Stimulated activated CD4-positive, alpha-beta T cell treated with anti-CD3 and anti-CD28 coated beads, Interleukin-4, amount 100 ng/mL, for 24 hours (primary cell): Measurements from ENCODE around the gene FGFRL1.
A peak's percentile ranks its signal among the peaks of the same experiment; 100 is the strongest.
"Not testable (repeated sequence)": the region's sequence is repeated elsewhere in the genome, so short reads cannot be mapped to it uniquely, and the experiment has no call there.

Experiments
- DNase-seq: peaks from one replicate; pipeline ENCODE4 v3.0.0-alpha.2; 2020

Gene FGFRL1

DNA sequence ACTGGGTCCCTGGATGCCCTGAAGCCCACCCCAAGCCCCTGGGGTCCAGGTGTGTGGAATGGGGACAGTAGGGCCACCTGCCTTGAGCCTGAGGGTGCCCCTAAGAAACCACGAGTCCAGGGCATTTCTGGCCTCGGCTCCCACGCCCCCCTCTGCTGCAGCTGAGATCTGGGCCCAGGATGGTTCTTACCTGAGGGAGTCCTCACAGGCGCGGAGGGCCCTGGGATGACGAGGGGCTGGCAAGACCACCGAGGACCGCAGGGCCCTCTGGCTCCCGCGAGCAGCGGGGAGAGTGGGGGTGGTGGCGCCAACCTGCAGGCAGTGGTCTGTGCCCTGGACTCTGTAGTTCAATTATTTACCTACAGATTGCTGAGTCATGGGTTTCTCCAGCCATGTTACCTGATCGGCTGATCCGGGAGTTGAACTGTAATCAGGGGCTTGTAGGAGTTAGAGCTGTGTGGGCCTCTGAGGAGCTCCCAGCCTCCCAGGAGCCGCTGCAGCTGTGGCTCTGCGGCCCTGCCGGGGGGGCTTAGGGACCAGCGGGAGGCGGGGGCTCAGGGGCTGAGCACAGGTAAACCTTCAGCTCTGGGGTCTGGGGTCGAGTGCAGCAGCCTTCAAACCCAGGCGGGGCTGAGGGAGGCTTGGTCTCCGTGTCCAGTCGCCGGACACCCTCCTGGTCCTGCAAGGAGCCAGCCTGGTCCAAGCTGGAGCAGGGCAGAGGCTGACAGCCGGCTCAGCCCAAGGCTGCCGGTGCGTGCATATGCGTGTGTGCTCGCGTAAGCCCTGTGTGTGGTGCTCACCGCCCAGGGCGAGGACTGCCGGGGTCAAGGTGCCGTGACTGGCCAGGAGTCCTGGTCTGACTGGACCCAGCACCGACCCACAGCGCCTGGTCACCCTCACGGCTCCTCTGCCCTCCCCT, 18.1 kb upstream of the FGFRL1 start, which contains the start of gene SLC26A1:
TSS of gene SLC26A1 (minus strand) at position 294 of the 919 bp plus-strand sequence. CDS start 1,701 bp downstream, outside the sequence.
- DNase-seq = no peak

DNA sequence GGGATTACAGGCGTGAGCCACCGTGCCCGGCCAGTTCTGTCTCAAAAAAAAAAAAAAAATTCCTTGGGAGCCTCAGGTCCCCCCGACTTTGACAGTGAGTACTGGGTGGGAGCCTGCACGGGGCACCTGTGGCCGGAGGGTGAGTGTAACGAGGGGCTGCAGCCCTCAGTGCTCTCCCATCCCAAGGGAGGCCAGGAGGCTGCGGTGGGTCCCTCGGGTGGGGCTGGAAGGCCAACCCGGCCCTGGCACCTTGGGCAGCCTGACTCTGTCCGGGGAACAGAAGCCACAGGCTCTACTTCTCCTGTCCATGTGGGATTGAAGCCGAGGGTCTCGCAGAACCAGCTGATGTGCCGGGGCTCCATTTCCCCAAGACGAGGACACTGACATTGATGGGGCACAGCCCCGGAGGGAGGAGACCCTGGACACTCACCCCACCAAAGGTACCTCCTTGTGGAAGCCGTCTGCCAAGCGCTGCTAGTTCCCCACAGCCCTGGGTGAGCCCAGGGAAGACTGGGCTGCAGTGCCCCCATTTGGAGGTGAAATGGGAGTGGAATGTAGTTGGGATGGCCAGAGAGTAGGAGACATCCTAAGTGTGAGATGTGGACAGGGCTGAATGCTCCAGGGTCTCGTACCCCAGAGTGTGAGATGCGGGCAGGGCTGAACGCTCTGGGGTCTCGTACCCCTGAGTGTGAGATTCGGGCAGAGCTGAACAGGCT, 16.0 kb upstream of the FGFRL1 start:
- no peak for DNase-seq

DNA sequence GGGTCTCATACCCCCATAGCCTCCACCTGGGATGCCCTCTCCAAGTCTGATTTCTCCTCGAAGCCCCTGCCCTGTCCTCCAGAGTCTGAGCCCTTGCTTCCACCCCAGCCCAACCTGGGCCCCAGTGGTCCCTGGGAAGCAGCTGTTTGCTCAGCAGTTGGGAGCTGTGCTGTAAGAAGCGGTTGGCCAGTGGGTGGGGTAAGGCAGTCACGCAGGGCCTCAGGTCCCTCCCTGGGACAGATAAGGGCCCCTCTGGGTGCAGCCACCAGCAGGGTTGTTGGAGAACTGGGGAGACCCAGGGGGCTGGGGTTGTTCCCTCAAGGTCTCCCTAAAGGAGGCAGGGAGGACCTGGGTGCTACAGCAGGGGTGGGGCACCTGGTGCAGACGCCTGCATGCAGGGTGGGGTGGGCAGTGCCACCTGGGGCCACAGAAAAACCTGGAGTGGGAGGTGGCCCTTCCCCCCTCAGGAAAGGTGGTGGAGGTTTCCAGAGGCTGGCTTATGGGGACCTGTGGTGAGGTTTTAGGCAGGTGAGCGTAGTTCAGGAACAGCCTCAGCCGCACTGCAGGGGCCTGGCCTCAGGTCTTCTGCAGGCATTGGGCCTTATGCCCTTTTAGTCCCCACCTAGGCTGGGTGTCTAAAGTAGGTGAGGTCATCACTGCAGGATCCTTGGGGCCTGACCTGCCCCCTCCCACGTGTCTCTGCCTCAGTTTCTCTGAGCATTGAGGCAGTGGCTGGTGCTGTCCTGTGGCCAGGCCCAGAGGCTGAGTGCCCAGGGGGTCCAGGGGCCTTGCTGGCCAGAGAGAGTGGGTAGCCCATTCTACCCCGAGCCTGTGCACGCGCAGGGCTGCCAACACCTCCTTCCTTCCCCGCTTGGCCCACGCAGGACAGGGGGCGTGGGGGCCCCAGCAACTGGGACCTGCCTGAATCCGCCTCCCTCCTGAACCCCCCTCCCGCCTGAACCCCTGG, 15.1 kb upstream of the FGFRL1 start:
- DNase-seq = no peak

DNA sequence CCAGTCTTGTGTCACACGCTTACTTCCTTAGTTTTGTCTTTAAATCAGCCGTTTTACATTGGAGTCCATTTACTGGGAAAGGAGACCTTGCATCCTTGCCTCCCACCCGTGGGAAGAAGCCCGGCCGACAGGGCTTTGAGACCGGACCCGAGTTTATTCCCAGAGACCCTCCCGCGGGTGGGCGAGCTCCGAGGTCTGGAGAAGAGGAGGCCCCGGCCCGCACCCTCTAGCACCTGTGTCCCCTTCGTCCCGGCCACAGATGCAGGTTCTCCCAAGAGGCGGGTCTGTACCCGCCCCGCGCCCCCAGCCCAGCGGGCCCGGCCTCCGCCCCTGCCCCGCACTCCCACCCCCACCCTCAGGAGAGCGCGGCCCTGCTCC, 14.4 kb upstream of the FGFRL1 start:
- DNase-seq = no peak

DNA sequence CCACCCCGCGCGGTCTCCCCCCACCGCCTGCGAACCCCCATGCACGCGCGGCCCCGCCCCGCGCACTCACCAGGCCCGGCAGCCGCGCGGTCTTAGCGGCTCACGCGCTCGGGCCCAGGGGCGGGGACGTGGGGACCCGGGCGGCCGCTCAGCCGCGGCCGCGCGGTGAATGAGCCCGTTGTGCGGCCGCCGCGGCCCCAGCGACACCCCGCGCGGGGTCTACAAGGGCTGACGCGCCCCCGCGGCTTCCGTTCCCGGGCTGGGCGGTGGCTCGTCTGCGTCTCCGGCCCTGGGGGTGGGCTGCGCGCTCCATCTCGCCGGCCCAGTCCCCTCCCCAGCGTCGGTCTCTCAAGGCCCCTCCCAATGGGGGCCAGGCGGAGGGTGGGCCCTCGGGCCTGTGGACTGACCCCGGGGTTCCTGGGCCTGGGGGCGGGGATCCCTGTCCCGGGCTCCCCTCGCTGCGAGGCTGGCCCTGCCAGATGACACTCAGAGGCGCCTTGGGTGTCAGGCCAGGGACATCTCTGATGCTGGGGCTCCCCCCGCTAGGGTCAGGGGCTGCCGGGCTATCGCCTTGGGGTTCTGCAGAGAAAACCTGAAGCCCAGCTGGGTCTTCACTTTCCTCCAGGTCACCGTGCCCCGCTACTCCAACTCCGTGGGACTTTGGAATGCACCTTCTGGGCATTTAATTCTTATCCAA, 13.9 kb upstream of the FGFRL1 start:
- DNase-seq = no peak

DNA sequence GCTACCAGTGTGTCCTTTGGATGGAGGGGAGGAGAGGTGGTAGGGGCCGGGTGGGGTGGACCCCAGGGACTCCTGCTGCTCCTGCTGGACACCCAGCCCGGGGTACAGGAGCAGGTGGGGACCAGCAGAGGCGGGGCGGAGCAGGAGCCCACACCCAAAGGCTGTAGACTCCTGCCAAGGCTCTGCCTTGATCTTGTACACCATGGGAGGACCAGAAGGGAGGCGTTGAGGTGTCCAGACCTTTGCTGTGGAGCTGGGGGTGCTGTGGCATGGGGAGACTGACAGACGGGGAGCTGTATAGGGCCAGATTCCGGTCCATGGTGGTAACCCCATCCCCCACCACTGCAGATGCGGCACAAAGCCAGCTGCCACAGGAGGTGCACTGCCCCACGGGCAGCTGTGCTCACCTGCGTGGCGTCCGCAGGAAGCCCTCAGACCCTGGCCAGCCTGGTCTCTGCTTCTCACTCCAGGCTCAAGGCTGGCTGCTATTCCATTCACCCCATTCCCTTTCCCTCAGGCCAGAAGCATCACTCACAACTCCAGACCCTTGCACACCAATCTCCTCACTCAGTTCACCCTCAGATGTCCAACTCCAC, 13.2 kb upstream of the FGFRL1 start:
- DNase-seq = no peak

DNA sequence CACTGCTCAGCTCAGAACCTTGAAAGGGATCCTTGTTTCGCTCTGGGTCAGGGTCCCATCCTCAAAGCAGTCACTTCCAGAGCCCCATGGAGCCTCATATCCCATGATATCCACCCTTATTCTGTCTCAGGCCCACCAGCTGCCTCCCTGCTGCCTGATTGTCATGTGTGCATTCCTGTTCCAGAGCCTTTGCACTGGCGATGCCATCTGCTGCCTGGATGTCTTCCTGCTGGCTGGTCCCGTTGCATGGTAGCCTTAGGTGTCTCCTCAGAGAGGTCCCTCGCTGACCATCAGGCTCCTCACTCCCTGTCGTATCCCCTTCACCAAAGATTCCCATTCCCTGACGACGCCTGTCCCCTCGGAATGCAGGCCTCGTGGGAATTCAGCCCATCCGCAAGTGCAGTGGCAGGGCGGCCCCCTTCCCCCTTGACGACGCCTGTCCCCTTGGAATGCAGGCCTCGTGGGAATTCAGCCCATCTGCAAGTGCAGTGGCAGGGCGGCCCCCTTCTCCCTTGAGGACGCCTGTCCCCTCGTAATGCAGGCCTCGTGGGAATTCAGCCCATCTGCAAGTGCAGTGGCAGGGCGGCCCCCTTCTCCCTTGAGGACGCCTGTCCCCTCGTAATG, 12.1 kb upstream of the FGFRL1 start:
- DNase-seq = not testable (repeated sequence)

DNA sequence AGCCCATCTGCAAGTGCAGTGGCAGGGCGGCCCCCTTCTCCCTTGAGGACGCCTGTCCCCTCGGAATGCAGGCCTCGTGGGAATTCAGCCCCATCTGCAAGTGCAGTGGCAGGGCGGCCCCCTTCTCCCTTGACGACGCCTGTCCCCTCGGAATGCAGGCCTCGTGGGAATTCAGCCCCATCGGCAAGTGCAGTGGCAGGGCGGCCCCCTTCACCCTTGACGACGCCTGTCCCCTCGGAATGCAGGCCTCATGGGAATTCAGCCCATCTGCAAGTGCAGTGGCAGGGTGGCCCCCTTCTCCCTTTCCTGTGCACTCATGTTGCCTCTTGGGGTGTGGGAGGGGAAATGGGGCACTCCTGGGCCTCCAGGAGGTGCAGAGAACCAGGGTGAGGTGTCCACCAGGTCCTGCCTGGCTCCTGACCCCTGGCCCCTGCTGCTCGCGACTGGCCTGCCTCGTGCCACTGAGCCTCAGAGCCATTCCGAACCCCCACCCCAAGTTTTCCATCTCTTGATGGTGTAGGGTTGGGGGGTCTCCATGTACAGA, 11.5 kb upstream of the FGFRL1 start:
- no peak for DNase-seq

DNA sequence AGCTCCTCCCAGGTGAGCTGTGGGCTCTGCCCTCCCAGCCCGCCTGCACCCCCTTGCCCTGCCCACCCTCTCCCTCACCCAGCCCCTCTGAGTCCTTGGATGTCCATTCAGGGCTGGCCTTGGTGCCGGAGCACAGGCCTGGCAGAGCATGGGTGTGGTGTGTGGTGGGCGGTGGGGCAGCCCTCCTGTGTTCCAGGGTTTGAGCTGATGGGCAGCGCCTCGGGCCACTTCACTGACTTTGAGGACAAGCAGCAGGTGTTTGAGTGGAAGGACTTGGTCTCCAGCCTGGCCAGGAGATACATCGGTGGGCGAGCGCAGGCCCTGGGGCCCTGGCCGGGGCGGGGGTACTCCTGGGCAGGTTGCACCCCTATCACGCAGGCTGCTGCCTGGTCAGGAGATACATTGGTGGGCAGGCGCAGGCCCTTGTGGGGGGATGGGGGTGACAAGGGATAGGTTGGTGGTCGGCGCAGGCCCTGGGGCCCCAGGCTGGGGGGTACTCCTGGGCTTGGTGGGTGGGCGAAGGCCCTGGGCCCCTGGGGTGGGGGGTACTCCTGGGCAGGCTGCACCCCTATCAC, 10.7 kb upstream of the FGFRL1 start:
- no peak for DNase-seq

DNA sequence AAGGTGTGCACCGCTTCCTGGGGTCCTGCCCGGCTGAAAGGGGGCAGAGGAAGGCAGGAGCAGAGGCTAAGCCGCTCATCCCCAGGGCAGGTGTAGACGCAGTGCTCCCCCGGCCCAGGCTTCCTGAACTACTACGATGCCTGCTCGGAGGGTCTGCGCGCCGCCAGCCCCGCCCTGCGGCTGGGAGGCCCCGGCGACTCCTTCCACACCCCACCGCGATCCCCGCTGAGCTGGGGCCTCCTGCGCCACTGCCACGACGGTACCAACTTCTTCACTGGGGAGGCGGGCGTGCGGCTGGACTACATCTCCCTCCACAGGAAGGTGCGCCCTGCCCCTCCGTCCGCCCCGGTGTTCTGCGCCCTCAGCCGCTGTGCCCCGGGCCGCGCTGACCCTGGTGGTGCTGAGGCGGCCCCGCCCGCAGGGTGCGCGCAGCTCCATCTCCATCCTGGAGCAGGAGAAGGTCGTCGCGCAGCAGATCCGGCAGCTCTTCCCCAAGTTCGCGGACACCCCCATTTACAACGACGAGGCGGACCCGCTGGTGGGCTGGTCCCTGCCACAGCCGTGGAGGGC, 9.8 kb upstream of the FGFRL1 start:
- DNase-seq = no peak

DNA sequence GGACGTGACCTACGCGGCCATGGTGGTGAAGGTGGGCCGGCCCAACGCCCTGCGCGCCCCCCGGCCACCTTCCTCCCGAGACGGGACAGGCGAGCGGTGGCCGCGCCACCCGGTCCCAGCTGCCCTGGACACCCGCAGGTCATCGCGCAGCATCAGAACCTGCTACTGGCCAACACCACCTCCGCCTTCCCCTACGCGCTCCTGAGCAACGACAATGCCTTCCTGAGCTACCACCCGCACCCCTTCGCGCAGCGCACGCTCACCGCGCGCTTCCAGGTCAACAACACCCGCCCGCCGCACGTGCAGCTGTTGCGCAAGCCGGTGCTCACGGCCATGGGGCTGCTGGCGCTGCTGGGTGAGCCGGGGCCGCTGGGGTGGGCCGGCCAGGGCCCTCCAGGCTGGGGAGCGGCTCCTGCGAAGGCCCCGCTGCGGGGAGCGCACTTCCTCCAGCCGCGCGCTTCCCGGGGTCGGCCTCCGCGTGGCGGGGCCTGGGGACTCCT, 9.2 kb upstream of the FGFRL1 start:
- no peak for DNase-seq

DNA sequence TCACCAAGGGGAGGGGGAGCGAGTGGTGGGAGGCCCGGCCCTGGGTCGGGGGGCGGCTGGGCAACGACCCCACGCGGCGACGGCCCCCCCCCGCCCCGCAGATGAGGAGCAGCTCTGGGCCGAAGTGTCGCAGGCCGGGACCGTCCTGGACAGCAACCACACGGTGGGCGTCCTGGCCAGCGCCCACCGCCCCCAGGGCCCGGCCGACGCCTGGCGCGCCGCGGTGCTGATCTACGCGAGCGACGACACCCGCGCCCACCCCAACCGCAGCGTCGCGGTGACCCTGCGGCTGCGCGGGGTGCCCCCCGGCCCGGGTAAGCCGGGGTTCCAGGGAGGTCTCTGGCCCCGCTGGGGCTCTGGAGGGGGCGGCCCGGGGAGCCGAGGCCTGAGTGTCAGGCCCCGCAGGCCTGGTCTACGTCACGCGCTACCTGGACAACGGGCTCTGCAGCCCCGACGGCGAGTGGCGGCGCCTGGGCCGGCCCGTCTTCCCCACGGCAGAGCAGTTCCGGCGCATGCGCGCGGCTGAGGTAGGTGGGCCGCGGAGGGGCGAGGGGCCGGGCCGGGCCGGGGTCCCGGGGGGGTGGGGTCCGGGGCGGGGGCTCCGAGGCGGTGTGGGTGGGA, 8.7 kb upstream of the FGFRL1 start:
- DNase-seq = no peak

DNA sequence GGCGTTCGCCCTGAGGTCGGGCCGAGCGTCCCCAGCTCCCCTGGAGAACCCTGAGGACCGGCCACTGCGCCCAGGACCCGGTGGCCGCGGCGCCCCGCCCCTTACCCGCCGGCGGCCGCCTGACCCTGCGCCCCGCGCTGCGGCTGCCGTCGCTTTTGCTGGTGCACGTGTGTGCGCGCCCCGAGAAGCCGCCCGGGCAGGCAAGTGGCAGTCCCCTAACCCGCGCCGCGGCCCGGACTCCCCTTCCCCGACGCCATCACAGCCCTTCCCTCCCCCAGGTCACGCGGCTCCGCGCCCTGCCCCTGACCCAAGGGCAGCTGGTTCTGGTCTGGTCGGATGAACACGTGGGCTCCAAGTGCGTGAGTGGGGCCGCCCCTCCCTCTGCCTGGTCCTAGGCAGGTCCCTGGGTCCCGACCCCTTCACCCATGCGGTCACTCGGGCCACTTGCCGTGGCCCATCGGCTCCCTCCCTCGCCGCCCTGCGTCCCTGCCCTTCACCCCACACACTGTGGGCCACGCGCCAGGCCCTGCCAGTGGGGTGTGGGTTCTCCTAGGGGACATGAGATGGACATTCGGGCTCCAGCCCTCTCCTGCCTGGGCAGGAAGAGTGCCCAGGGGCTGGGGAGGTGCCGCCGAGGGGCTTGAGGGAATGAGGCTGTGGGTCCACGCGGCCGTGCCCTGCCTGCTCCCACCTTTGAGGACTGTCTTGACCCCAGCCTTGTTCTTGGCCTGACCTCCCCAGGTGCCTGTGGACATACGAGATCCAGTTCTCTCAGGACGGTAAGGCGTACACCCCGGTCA, 8.0 kb upstream of the FGFRL1 start:
- no peak for DNase-seq

DNA sequence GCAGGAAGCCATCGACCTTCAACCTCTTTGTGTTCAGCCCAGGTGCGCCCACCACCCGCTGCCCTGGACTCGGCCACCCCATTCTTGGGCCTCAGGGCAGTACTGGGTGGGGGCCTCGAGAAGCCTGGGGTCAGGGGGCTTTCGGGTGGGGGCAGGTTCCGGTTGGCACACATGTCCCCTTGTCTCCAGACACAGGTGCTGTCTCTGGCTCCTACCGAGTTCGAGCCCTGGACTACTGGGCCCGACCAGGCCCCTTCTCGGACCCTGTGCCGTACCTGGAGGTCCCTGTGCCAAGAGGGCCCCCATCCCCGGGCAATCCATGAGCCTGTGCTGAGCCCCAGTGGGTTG, 7.4 kb upstream of the FGFRL1 start:
- DNase-seq = no peak

DNA sequence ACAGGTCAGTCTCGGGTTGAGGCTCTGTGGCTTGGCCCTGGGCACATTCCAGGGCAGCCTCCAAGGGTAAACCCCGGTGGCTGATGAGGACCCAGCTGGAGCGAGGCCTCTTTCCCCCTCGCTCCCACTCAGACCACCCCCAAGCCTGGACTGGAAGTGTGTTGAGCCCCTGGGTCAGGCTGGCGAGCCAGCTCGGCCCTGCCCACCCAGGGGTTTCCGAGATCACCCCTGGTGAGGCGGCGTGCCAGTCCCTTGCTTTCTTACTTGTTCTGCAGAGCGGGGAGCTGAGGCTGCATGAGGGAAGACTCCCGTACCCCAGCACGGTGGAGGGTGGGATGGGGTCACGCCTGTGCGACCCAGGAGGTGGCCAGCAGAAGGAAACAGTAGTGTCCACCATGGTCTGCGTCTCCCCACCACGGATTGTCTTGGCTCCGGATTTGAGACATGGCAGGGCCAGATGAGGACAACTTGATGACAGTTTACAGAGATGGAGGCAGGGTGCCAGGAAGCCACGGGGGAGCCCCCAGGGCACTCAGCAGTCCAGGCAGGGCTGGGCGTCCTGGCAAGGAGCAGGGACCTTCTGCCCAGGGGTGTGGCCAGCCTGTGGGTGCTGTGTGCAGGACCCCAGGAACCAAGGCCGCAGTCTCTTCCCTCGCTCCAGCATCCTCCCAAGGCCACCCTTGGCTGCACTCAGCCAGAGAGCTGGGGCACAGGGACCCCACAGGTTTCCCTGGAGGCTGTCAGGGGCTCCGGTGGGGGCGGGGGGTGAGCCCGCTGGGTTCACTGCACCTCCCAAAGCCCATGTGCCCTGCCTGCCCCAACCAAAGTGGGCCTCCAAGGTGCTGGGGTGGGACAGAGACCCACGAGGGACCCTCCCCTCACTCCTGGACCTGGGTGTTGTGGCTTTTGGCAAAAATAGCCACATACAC, 6.6 kb upstream of the FGFRL1 start:
- no peak for DNase-seq

DNA sequence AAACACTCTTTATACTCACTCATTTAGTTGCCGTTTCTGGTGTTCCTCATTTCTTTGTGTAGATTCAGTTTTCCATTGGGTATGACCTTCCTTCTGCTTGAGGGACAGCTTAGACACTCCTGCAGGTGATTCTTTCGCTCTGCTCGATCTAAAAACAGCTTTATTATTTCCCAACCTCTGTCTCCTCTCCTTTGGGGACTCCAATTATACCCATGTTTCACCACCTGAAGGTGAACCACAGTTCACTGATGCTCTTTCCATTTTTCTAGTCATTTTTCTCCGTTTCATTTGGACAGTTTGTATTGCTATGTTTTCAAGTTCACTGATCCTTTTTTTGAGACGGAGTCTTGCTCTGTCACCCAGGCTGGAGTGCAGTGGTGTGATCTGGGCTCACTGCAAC, 4.6 kb upstream of the FGFRL1 start:
- DNase-seq = no peak

DNA sequence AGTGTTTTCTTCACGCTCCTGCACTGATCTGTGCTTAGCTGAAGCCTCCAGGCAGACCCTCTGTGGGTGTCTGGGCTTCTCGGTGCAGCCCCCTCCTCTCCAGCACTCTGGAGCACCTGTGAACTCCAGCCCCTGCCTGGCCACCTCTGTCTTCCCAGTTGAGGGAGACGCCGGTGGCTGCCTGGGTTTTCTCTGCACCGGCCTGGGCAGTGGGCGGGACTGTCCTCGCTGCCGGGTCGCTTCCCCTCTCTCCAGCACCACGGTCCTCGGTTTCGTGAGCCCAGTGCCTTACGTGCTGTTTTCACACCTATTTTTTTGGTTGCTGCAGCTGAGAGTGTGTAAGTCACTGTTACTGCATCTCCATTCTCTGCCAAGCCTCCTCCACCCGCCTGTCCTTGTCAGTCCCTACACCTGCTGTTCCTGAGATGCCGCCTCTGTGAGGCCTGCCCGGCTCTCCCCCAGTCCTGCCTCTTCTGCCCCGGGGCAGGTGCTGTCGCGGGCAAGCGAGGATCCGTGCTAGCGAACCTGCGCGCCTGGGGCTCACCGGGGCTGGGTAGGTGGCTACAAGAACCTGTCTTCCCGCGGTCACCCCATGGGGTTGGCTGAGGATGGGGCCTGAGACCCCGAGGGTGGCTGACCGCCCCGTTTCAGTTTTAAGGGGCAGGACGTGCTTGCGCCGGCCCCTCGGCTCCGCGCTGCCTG, 2.4 kb upstream of the FGFRL1 start:
- peak; percentile 29 for DNase-seq
